SK-N-SH treated with all-trans-retinoic acid at 6 μM for 48 hours (cell line): Measurements from ENCODE around the gene RSF1.

ENCODE experiments used
- CSDC2 ChIP-seq: fragments of 250-450 bp; sonication (Bioruptor Pico); IDR thresholded peaks from 2 replicates; pipeline ENCODE4 v1.5.0; 2020; ENCODE audit warnings: mild to moderate bottlenecking, moderate library complexity
- ESRRG ChIP-seq: fragments of 250-450 bp; sonication (Bioruptor Pico); IDR thresholded peaks from 2 replicates; pipeline ENCODE4 v1.6.1; 2021; ENCODE audit warnings: mild to moderate bottlenecking
- ISL1 ChIP-seq: fragments of 250-450 bp; sonication (Bioruptor Pico); IDR thresholded peaks from 2 replicates; pipeline ENCODE4 v2.1.2; 2022; ENCODE audit warnings: mild to moderate bottlenecking, moderate library complexity
- ZFP30 ChIP-seq: fragments of 450-650 bp; formaldehyde crosslinking; IDR thresholded peaks from 2 replicates; pipeline ENCODE4 v1.5.0; 2022; ENCODE audit warnings: mild to moderate bottlenecking, moderate library complexity

DNA sequence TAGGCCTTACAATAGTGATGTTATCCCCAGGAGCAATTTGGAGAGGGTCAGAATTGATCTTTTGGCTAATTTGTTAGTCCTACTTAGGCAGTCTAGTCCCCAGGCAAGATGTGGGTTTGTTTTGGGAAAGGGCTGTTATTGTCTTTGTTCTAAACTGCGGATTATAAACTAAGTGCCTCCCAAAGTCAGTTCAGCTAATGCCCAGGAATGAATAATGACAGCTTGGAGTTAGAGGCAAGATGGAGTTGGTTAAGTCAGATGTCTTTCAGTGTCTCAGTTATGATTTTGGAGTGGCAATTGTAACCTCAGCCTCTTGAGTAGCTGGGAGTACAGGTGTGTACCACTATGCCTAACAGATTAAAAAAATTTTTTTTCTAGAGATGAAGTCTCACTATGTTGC, 175.6 kb downstream of the RSF1 start:
- TF ChIP-seq ISL1 (no peak), ESRRG (CRISPR knock-in tag) (no peak), CSDC2 (no peak), ZFP30 (CRISPR knock-in tag) (no peak)
